Uterus (tissue), 4 donors: ENCODE data around the gene PPP1R2B. TPM values are rescaled to one million over a fixed set of nuclear protein-coding genes. Genes with fewer than 3 reads are reported as not detected.

ENCODE experiments used
- DNase-seq, 2 donors: peaks; one replicate each; pipeline ENCODE4 v3.0.0-alpha.2; 2019 to 2020
- H3K27ac ChIP-seq, 2 donors: fragments of 200-600 bp; sonication (generic); 1 replicate in 1 of 2; 2 replicates in 1 of 2; pipeline ENCODE4 v1.5.1; 2016 to 2018
- H3K27me3 ChIP-seq, 2 donors: fragments of 200-600 bp; sonication (generic); one replicate each; pipeline ENCODE4 v1.5.1; 2018 to 2019; ENCODE audit warnings: control low read depth in 1 of 2
- H3K36me3 ChIP-seq, 2 donors: fragments of 200-600 bp; sonication (generic); one replicate each; pipeline ENCODE4 v1.5.1; 2019; ENCODE audit warnings: control low read depth in 1 of 2
- H3K4me1 ChIP-seq, 2 donors: fragments of 200-600 bp; sonication (generic); one replicate each; pipeline ENCODE4 v1.5.1; 2018 to 2019; ENCODE audit warnings: control low read depth in 1 of 2
- H3K4me3 ChIP-seq, 2 donors: fragments of 200-600 bp; sonication (generic); 1 replicate in 1 of 2; 2 replicates in 1 of 2; pipeline ENCODE4 v1.5.1; 2018 to 2019; ENCODE audit warnings: mild to moderate bottlenecking in 1 of 2
- H3K9me3 ChIP-seq, 2 donors: fragments of 200-600 bp; sonication (generic); one replicate each; pipeline ENCODE4 v1.5.1; 2019; ENCODE audit warnings: control low read depth in 1 of 2
- POLR2A ChIP-seq, 2 donors: fragments of 450-650 bp; IDR thresholded peaks; one replicate each; pipeline ENCODE4 v1.6.1; 2016; ENCODE audit warnings: antibody characterized with exemption in 2 of 2, mild to moderate bottlenecking in 1 of 2, moderate library complexity in 1 of 2
- intact Hi-C: fragments of 100-400 bp; cut with DNase I; formaldehyde crosslinking; loops from one replicate; pipeline ENCODE4 v1.15.1; 2023; ENCODE audit warnings: low total_unique reads
- total RNA-seq, 4 donors: library from RNA; depleted of rRNA in 3 of 4; stranded (reverse); fragments of >200 nt in 3 of 4; gene quantifications; one replicate each; pipeline versions ENCODE4 v1.1.0 to v1.2.4, GENCODE V29; 2014 to 2023
- TF ChIP-seq, protein P1 (sequence below), 4 experiments: fragments of 200-600 bp in 2 of 4; fragments of 450-650 bp in 2 of 4; sonication (generic) in 2 of 4; IDR thresholded peaks; one replicate each; pipeline ENCODE4 v1.5.1; 2016 to 2019; ENCODE audit warnings: antibody characterized with exemption in 4 of 4, mild to moderate bottlenecking in 2 of 4, moderate library complexity in 1 of 4
- donor health status: DM: yes; HTN: yes; CAD: no.

PPP1R2B gene
- under 1 TPM in 1 of 4 donors, not detected in 3; 0.46 TPM for total RNA-seq

DNA sequence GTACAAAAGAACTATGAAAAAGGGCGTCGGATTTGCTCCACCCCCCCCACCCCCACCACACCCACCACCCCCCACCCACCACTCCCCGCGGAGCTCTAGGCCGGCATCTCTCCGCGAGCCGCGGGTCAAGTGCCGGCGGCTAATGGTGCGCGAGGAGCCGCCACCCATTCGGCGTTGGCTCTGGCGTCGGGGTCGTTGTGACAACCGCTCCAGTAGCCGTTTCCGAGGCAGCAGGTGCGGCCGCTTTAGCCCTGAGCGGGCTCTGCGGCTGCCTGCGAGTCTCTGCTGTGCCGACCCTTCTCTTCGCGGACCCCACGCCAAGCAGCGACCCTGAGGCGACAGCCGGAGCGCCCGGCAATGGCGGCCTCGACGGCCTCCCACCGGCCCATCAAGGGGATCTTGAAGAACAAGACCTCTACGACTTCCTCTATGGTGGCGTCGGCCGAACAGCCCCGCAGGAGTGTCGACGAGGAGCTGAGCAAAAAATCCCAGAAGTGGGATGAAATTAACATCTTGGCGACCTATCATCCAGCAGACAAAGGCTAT lies at the start of gene PPP1R2B:
TSS of gene PPP1R2B (plus strand) at position 90 of the 546 bp plus-strand sequence. CDS start at position 358, 268 bp downstream.
- H3K9me3 ChIP-seq: peaks cover 0 to 3% of the 10 kb centered on the region in 2 donors
- no peaks in the 10 kb centered on the region for H3K27me3 ChIP-seq
- no peaks in the 10 kb centered on the region for H3K36me3 ChIP-seq
- H3K4me3 ChIP-seq: no peak within 1 kb of the TSS
- no peaks in the 10 kb centered on the region for H3K4me1 ChIP-seq
- TF ChIP-seq, protein P1, sequence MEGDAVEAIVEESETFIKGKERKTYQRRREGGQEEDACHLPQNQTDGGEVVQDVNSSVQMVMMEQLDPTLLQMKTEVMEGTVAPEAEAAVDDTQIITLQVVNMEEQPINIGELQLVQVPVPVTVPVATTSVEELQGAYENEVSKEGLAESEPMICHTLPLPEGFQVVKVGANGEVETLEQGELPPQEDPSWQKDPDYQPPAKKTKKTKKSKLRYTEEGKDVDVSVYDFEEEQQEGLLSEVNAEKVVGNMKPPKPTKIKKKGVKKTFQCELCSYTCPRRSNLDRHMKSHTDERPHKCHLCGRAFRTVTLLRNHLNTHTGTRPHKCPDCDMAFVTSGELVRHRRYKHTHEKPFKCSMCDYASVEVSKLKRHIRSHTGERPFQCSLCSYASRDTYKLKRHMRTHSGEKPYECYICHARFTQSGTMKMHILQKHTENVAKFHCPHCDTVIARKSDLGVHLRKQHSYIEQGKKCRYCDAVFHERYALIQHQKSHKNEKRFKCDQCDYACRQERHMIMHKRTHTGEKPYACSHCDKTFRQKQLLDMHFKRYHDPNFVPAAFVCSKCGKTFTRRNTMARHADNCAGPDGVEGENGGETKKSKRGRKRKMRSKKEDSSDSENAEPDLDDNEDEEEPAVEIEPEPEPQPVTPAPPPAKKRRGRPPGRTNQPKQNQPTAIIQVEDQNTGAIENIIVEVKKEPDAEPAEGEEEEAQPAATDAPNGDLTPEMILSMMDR (IDR thresholded peaks at IDR 0.05): no peak
- no peak for TF ChIP-seq POLR2A (IDR thresholded peaks at IDR 0.05)
- no peak for DNase-seq
- intact Hi-C loops: no loop called here
- H3K27ac ChIP-seq: no peak within 1 kb of the TSS

DNA sequence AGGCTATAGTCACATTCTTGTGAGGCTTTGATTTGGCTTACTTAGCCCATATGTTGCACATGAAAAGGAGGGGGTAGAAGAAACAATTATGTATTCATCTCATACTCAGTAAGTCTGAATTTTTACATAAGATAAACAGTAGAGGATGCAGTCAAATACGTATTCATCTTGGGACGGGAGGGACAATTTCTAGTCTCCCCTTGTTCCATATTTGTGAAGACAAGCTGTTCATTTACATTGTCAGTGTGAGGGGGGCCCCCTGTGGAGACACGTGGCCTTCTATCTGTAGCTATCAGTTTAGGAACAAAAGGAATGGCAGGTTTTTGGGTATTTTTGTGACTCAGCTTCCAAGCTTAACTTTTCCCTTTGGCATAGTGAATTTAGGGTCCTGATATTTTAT lies 49.2 kb upstream of the PPP1R2B start:
- H3K27me3 ChIP-seq: no peaks in the 10 kb centered on the region
- DNase-seq: no peak
- intact Hi-C loops: no loop called here
- no peaks in the 10 kb centered on the region for H3K36me3 ChIP-seq
- H3K27ac ChIP-seq: no peak overlapping the region
- H3K4me3 ChIP-seq: no peak overlapping the region
- H3K9me3 ChIP-seq: no peaks in the 10 kb centered on the region
- TF ChIP-seq, protein P1 (IDR thresholded peaks at IDR 0.05): no peak
- H3K4me1 ChIP-seq: no peaks in the 10 kb centered on the region

DNA sequence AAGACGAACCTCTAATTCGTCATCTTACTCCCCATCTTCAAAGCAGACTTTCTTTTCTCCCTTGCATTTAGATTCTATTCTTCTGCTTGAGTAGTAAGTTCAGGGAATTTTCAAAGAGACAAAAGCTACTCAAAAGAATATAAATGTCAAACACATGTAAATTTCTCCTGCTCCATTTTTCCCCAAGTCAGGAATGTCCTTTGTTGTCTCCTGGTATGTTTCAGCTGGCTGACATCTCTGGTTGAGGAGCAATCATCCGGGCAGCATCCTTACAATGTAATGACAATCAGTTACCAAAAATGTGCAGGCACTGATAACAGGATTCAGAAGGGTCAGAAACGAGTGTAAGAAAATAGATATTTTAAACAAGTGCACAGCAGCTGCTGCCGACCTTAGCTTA lies 47.6 kb upstream of the PPP1R2B start:
- Histone ChIP-seq H3K27me3 (no peaks in the 10 kb centered on the region), H3K9me3 (no peaks in the 10 kb centered on the region), H3K4me3 (no peak overlapping the region), H3K27ac (no peak overlapping the region), H3K36me3 (no peaks in the 10 kb centered on the region), H3K4me1 (no peaks in the 10 kb centered on the region)
- TF ChIP-seq POLR2A (IDR thresholded peaks at IDR 0.05): no peak
- TF ChIP-seq, protein P1 (IDR thresholded peaks at IDR 0.05): no peak
- intact Hi-C loops: no loop called here
- DNase-seq: no peak

DNA sequence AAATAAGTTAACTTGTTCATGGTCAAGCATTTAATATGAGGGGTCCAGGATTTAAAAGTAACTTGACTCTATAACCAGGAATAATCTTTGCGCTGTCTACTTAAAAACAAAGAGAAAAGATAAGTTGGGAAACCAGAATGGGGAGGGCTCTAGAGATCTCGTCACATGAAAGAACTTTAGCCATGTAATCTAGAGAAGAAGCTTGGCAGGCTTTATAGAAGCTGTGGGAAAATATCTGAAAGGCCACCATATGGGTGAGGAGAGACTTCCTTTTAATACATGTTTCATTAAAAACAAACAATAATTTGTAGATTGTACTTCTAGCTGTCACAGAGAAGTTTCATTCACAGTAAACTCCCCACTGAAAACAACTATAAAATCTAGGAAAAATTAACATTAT lies 46.7 kb upstream of the PPP1R2B start:
- no peaks in the 10 kb centered on the region for H3K9me3 ChIP-seq
- H3K4me1 ChIP-seq: no peaks in the 10 kb centered on the region
- no peak overlapping the region for H3K4me3 ChIP-seq
- TF ChIP-seq, protein P1 (IDR thresholded peaks at IDR 0.05): no peak
- TF ChIP-seq POLR2A (IDR thresholded peaks at IDR 0.05): no peak
- H3K27ac ChIP-seq: no peak overlapping the region
- H3K36me3 ChIP-seq: no peaks in the 10 kb centered on the region
- no peak for DNase-seq
- intact Hi-C loops: no loop called here
- no peaks in the 10 kb centered on the region for H3K27me3 ChIP-seq

DNA sequence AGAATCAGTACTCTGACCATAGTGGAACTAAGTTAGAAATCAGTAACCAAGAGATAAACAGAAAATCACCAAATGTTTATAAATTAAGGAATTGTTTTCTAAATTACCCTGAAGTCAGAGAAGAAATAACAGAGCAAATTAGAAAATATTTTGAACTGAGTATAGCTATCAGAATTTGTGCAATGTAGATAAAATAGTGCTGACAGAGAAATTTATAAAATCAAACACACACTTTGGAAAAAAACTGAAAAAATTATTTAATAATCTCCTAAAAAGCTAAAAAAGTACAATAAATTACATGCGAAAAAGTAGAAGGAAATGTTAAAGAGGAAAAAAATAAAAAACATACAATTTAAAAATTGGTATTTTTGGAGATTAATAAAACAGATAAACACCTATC lies 37.1 kb upstream of the PPP1R2B start:
- H3K9me3 ChIP-seq: no peaks in the 10 kb centered on the region
- no peak overlapping the region for H3K27ac ChIP-seq
- no peaks in the 10 kb centered on the region for H3K27me3 ChIP-seq
- no peaks in the 10 kb centered on the region for H3K4me1 ChIP-seq
- no peak for TF ChIP-seq POLR2A (IDR thresholded peaks at IDR 0.05)
- TF ChIP-seq, protein P1 (IDR thresholded peaks at IDR 0.05): no peak
- no peaks in the 10 kb centered on the region for H3K36me3 ChIP-seq
- DNase-seq: no peak
- intact Hi-C loops: no loop called here
- H3K4me3 ChIP-seq: no peak overlapping the region
